AG04450 (cell line): ENCODE data around the gene PAPPA2. TPM values are rescaled to one million over a fixed set of nuclear protein-coding genes. Genes with fewer than 3 reads are reported as not detected.

Experiments
- CTCF ChIA-PET: fragments of 300-600, 350-600 bp; formaldehyde crosslinking; extraction: SDS; loops from one replicate; lab custom pipeline; 2022; ENCODE audit warnings: antibody characterized with exemption, inconsistent platforms; lab: Charles Lee
- POLR2A ChIA-PET: fragments of 350-600 bp; formaldehyde crosslinking; extraction: SDS; loops from one replicate; lab custom pipeline; 2021; ENCODE audit warnings: antibody characterized with exemption, inconsistent platforms; lab: Yijun Ruan, JAX
- DNase-seq: peaks from one replicate; pipeline ENCODE4 v3.0.0-alpha.2; 2011; ENCODE audit warnings: low read depth, low spot score
- H3K27ac ChIP-seq: one replicate; pipeline ENCODE4 v1.5.1; 2012; ENCODE audit warnings: low read depth, low read length, control low read depth
- H3K27me3 ChIP-seq: one replicate; pipeline ENCODE4 v1.6.0; 2012; ENCODE audit warnings: low read length; ENCODE audit not compliant: control insufficient read depth, insufficient read depth
- H3K4me3 ChIP-seq: 2 replicates; pipeline ENCODE4 v1.5.1; 2011; ENCODE audit warnings: mild to moderate bottlenecking, low read depth, low read length, control low read depth
- H3K9me3 ChIP-seq: 2 replicates; pipeline ENCODE4 v1.5.1; 2012; ENCODE audit warnings: low read length; ENCODE audit not compliant: control insufficient read depth, insufficient read depth
- polyA plus RNA-seq: library from polyadenylated mRNA; depleted of rRNA; stranded (reverse); fragments of >200 nt; gene quantifications from 2 replicates; pipeline ENCODE4 v1.2.3, GENCODE V29; 2011
- TF ChIP-seq, protein P1 (sequence below): IDR thresholded peaks from 2 replicates; pipeline ENCODE4 v1.5.1; 2011; ENCODE audit warnings: low read depth, low read length, control low read depth, inconsistent platforms

PAPPA2 gene
- polyA plus RNA-seq, 1 experiment = 0.29 TPM

DNA sequence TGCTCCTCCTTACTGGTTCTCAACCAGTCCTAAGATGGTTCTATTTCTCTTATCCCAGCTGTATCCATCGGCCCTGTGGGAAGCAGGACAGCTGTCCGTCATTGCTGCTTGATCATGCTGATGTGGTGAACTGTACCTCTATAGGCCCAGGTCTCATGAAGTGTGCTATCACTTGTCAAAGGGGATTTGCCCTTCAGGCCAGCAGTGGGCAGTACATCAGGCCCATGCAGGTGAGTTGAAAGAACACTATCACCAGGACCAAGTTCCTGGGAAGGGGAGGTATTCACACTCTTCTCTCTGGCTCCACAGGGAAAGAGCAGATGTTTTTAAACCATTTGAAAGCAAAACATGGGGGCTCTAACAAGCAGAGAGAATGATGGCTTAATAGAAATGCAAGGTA is 302.6 kb downstream of the PAPPA2 start:
- DNase-seq = no peak
- Histone ChIP-seq H3K4me3 (no peak overlapping the region), H3K9me3 (no peaks in the 10 kb centered on the region; the same call in none of the 2 replicates), H3K27ac (no peak overlapping the region), H3K27me3 (no peaks in the 10 kb centered on the region)
- TF ChIP-seq, protein P1, sequence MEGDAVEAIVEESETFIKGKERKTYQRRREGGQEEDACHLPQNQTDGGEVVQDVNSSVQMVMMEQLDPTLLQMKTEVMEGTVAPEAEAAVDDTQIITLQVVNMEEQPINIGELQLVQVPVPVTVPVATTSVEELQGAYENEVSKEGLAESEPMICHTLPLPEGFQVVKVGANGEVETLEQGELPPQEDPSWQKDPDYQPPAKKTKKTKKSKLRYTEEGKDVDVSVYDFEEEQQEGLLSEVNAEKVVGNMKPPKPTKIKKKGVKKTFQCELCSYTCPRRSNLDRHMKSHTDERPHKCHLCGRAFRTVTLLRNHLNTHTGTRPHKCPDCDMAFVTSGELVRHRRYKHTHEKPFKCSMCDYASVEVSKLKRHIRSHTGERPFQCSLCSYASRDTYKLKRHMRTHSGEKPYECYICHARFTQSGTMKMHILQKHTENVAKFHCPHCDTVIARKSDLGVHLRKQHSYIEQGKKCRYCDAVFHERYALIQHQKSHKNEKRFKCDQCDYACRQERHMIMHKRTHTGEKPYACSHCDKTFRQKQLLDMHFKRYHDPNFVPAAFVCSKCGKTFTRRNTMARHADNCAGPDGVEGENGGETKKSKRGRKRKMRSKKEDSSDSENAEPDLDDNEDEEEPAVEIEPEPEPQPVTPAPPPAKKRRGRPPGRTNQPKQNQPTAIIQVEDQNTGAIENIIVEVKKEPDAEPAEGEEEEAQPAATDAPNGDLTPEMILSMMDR = no peak
- CTCF ChIA-PET = no interaction called here
- POLR2A ChIA-PET = no interaction called here

DNA sequence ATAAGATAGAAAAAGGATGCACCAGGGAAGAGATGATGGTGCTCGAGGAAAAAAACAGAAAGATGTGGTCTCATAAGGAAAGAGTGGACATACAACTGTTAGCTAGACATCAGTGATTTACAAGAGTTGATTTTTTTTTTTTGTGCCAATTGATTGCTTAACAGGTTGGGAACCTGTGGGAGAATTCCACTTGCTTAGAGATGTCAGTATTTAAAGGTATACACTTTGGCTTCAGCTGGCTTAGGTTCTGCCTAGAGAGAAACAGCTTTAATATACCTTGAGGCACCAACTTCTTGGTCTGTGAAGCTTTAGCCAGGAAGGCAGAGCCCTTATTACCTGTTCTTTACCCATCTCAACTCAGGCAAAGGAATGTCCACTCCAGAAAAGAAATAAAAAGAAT is 303.8 kb downstream of the PAPPA2 start:
- no peak overlapping the region for H3K4me3 ChIP-seq
- CTCF ChIA-PET = no interaction called here
- POLR2A ChIA-PET = no interaction called here
- no peaks in the 10 kb centered on the region for H3K27me3 ChIP-seq
- H3K9me3 ChIP-seq = no peaks in the 10 kb centered on the region; the same call in none of the 2 replicates
- no peak overlapping the region for H3K27ac ChIP-seq
- DNase-seq = no peak
- TF ChIP-seq, protein P1 = no peak

DNA sequence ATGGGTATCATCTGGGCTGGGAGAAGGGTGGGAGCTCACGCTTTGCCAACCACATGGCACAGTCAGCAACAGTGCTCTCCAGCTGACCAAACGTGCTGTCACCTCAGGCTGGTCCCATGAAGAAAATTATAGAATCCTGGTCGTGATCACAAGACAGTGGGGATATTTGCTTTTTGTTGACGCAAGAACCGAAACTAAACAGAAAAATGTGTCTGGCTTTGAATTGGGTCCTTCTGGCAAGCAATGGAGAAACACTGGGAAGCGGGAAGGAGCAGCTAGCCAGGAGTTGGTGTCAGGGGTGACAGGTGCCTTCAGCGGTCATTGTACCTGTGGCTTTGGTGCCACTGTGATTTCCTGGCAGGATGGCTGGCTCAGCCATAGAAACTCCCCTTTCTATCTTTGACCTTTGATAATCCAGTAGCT is 304.8 kb downstream of the PAPPA2 start:
- H3K27me3 ChIP-seq = no peaks in the 10 kb centered on the region
- ChIA-PET POLR2A (no interaction called here), CTCF (no interaction called here)
- DNase-seq = no peak
- no peak overlapping the region for H3K4me3 ChIP-seq
- no peaks in the 10 kb centered on the region; the same call in none of the 2 replicates for H3K9me3 ChIP-seq
- TF ChIP-seq, protein P1 = no peak
- H3K27ac ChIP-seq = no peak overlapping the region

DNA sequence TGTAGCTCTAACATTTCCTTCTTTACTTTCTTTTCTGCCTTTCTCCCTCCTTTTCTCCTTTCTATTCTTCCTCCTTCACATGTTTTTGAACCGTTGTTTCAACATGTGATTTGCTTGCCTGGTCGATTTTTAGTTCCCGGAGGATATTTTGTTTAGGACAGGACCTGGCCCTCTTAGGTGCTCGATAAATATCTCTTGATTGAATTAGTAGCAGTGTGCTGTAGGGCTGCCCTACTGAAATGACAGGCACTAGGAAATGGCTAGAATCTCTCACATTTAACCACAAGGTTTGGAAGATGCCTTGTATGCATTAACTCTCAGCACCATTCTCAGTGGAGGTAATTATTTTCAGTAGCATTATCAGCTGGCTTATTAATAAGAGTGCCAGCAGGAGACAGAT is 305.6 kb downstream of the PAPPA2 start:
- POLR2A ChIA-PET = no interaction called here
- DNase-seq = no peak
- CTCF ChIA-PET = no interaction called here
- Histone ChIP-seq H3K4me3 (no peak overlapping the region), H3K9me3 (no peaks in the 10 kb centered on the region; the same call in none of the 2 replicates), H3K27ac (no peak overlapping the region), H3K27me3 (no peaks in the 10 kb centered on the region)
- TF ChIP-seq, protein P1 = no peak

DNA sequence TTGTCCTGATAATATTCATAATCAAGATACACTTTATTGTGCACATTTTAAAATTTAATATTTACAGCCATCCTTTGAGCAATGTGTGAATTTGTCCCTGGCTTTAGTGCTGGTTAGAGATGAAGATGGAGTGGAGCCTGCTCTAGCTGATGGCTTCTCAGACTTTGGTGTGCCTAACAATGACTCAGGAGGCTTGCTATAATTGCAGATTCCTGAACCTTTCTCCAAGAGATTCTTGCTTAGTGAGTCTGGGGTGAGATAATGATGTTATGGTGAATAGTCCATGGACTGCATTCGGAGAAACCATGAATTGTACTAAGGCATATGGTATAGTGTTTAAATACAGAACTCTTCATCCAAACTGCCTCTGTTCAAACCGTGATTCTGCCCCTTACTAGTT is 307.1 kb downstream of the PAPPA2 start:
- Histone ChIP-seq H3K27me3 (no peaks in the 10 kb centered on the region), H3K27ac (no peak overlapping the region), H3K9me3 (no peaks in the 10 kb centered on the region; the same call in none of the 2 replicates), H3K4me3 (no peak overlapping the region)
- ChIA-PET POLR2A (no interaction called here), CTCF (no interaction called here)
- no peak for DNase-seq
- TF ChIP-seq, protein P1 = no peak
